Activated naive CD4-positive, alpha-beta T cell treated with Interleukin-2 at 50 U/mL for 16 hours (primary cell): ENCODE data around the gene SNAI1.
"Not testable (repeated sequence)": the region's sequence is repeated elsewhere in the genome, so short reads cannot be mapped to it uniquely, and the experiment has no call there.

Source experiments
- DNase-seq: peaks from one replicate; pipeline ENCODE4 v3.0.0-alpha.2; 2020

The SNAI1 gene

DNA sequence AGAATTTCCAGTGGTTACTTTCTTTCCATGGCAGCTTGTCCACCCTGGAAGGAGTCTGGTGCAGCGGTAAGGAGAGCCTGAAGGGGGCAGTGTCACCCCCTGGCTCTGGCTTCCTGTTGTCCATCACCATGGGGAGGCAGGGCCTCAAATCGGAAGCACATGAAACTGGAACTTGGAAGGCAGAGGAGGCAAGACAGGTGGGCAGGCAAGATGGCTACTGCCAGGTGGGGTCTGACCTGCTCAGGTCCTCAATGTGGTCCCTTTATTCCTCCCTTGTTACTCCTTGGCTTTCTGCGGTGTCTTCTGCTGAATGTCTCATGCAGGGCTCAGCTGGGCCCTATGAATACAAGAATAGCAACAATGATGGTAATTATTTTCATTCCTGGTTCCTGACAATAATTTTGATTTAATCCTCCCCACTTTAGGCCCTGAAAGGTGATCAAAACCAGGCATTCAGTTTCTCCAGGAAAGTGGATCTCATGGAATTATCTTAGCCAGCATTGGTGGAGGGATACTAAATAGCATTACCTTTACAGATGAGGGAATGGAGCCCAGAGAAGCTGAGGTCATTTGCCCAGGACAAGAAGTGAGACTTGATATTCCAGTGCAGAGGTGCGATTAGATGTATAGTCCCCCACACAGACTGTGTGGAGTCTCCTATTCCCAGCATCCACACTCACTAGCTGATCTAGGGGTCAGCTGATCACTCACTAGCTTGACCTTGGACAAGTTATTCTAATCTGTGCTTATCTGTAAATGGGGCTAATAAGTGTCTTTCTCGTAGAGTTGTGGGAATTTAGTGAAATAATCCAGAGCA is 17.6 kb upstream of the SNAI1 start:
- peak; percentile 27 for DNase-seq

- DNase-seq, result no peak
These were observed 16.9 kb upstream of the SNAI1 start for GRCh38 chr20:49965781-49966305.

- DNase-seq, result no peak
These were observed 15.9 kb upstream of the SNAI1 start for GRCh38 chr20:49966861-49967260.

- DNase-seq, result no peak
These were observed 13.5 kb upstream of the SNAI1 start for GRCh38 chr20:49969234-49969633.

DNA sequence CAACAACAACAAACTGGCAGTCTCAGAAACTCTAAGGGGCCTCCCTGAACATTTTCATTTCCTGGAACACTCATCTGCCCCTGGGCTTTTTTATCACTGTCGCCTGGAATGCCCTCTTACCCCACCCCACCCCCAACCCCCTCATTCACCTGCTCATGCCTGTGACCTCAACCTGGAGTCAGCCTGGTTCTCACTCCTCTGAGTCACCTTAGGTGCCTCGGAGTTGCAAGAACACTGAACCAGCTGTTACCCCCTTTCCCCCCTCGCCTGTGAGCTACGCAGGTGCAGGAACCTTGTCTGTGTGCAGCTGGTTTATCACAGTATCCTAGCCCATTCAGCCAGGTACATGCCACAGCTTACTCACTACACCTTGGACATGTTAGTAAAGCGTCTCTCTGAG is 12.8 kb upstream of the SNAI1 start:
- no peak for DNase-seq

- DNase-seq, result no peak
These were observed 12.3 kb upstream of the SNAI1 start for GRCh38 chr20:49970498-49970897.

DNA sequence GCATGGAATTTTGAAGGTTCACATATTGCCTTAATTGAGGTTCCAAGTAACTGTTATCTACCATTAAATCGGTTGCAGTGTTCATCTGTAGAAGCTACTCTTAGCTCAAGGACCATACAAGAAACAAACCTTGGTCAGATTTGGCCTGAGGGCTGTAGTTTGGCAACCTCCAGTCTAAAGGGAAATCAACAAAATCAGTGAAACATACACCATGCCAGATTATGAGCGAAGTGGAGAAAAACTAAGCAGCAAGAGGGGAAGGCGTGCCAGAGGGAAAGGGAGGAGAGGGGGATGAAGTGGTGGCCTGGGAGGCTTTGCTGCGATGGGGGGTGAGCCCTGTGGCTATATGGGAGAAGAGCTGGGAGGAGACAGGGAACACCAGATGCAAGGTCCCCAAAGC is 8.8 kb upstream of the SNAI1 start:
- no peak for DNase-seq

DNA sequence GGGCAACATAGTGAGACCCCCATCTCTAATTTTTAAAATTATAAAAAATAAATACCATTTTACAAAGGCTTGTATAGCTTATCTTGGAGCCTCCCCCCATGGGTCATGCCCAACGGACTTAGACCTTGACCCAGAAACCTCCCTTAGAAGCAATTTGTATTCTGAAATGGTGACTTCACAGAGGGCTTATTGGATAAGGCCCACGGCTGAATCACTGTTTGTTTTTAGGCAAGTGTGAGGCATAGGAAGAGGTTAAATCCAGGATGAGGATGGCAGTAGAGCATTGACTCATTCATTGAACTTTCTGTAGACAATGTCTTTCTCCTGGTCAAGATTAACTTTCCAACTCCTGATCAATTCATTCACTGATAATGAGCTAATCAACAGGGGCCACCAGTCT is 6.2 kb upstream of the SNAI1 start:
- no peak for DNase-seq

- DNase-seq, result not testable (repeated sequence)
These were observed 5.0 kb upstream of the SNAI1 start for GRCh38 chr20:49977740-49978139.

DNA sequence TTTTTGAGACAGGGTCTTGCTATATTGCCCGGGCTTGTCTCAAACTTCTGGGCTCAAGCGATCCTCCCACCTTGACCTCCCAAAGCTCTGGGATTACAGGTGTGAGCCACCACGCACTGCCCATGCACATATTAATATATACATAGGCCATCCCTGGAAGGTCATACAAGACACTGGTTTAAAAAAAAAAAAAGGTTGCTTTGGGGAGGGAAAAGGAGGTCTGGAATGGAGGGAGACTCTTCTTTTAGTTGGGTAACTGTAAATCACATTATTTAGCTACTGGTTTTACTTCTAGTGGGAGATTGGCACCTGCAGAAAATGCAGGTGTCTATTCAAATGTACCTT is 4.1 kb upstream of the SNAI1 start:
- DNase-seq, result no peak

DNA sequence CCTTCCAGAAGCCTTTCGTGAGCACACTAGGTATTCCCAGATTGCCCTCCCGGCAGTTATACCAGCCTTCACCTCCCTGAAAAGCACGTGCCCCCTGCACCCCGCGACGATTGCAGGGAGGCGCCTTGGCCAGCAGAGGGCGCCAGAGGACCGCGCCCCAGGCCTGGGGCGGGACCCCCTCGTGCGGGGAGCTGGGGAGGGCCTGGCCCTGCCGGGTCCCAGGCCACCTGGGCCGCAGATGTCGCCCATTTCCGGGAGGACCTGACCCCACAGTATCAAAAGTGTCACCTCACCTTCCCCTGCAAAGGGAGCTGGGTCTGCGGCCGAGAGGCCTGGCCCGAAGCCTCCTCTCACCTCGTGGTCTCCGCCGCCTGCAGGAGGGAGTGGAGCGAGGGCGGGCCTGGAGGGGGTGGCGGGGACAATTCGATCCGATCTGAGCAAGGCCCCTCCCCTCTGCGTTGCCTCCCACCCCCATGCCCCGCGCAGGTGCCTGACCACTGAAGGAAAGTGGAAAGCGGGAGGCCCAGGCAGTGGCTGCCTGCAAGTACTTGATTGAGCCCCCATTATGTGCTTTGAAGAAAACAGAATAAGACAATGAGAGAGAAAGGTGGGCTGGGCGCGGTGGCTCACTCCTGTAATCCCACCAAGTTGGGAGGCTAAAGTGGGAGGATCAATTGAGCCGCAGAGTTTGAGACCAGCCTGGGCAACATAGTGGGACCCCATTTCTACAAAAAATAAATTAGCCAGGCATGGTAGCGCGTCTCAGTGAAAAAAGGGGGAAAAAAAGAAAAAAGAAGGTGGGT is 3.5 kb upstream of the SNAI1 start:
- DNase-seq, result peak; percentile 71

DNA sequence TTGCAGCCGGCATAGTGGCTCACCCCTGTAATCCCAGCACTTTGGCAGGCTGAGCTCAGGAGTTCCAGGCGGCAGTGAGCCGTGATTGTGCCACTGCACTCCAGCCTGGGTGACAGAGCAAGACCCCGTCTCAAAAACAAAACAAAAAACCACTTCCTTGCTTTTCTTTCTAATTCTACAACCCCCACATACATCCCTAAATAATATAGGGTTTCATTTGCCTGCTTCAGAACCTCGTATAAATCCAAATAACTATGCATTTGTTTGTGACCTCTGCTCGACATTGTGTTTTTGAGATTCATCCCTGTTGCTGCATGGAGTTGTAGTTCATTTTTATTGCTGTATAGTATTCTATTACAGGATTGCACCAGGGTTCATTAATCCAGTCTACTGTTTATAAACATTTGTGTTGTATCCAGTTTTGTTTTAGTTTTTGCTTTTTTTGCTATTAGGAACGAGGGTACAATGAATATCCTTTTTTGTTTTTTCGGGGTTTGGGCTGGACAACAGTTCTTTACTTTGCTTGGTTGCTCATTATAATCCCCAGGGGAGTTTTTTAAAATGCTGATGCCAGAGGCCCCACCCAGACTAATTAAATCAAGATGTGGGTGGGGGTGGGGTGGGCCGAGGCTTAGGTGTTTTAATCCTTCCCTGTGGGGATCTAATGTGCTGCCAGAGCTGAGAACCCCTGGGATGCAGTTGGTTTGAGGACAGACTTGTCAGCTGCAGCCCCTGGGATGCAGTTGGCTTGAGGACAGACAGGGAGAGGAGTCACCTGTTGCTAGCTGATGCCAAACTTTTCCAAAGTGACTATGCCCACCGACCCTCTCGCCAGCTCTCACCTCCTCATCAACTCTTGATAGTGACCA is 2.4 kb upstream of the SNAI1 start:
- no peak for DNase-seq

GRCh38 chr20:49981218-49982071 is 1.3 kb upstream of the SNAI1 start:
- no peak for DNase-seq

DNA sequence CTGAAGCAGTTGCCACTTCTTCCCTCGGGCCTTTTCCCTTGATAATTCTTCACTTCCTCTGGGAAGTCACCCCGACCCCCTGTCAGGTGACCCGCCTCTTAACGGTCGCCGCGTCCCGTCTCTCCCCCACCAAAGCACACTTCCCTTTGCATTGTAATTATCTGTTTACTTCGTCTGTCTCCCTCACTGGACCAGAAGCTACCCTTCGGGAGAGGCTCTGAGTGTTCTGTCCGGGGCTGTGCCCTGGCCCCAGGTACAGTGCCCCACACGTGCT is 771 bp upstream of the SNAI1 start:
- no peak for DNase-seq

- DNase-seq, result no peak
These were observed 505 bp downstream of the SNAI1 start for GRCh38 chr20:49983123-49983847.

DNA sequence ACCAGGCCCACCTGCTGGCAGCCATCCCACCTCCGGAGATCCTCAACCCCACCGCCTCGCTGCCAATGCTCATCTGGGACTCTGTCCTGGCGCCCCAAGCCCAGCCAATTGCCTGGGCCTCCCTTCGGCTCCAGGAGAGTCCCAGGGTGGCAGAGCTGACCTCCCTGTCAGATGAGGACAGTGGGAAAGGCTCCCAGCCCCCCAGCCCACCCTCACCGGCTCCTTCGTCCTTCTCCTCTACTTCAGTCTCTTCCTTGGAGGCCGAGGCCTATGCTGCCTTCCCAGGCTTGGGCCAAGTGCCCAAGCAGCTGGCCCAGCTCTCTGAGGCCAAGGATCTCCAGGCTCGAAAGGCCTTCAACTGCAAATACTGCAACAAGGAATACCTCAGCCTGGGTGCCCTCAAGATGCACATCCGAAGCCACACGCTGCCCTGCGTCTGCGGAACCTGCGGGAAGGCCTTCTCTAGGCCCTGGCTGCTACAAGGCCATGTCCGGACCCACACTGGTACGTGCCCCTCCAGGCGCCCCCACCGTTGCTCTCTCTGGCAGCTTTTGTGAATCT is 1.1 kb downstream of the SNAI1 start:
- DNase-seq, result no peak

- no peak for DNase-seq
These were observed 1.8 kb downstream of the SNAI1 start for GRCh38 chr20:49984426-49985153.

DNA sequence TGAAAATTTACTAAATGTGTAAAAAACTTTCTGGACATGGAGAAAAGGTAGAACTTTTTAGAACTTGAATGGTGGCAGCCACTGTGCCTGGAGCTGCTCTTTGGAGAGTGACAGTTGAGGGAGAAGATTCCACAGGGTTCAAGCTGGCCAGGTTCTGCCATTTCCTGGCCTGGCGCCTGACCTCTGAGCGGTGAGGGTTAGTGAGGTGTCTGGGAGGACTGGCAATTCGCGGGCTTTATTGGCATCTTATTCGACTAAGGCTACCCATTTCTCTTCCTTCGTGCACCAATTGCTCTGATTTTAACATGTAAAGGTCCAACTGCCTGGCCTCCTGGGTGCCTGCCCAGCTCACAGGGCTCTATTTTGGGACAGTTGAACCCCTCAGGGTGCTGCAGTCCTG is 2.4 kb downstream of the SNAI1 start:
- DNase-seq, result no peak

DNA sequence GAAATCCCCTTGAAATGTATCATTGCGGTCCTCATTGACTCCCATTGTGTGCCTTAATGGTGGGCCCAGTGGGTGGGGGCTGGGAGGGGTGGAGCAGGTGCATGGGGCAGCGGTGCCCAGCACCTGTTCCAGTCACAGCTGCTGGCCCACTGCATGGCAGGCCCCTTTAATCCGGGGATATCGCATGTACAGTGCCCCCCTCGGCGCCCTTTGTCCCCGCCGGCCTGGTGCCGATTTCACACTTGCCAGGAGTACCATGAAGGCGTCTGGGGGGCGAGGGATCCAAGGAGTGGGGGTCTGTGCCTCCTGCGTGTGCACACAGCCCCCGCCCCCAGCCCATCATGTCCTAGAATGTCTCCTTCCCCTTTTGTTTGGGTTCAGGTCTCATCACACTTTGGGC is 2.8 kb downstream of the SNAI1 start:
- DNase-seq, result no peak

DNA sequence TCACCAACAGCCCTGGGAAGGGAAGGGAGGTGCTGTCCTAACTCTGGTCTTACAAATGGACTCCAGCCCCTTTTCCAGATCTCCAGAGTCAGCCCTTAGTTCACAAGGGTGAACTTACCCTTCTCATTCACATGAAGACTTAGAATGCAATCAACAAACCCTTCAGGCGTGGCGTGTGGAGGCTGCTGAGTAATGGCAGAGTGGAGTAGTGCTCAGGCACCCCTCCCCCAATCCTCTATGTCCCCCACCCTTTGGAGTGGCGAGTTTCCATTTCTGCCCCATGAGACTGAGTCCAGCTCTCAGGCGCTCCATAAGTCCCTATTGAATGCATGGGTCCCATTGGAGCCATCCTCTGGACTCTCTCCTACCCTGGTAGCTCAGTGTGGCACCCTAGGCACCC is 3.3 kb downstream of the SNAI1 start:
- no peak for DNase-seq
